ENCODE measurements around the gene ZNF492.
"Not testable (repeated sequence)": the region's sequence is repeated elsewhere in the genome, so short reads cannot be mapped to it uniquely, and the experiment has no call there.

The ZNF492 gene

GRCh38 chr19:22617614-22618320 lies 16.4 kb upstream of the ZNF492 start:
- DNase-seq: no peak

DNA sequence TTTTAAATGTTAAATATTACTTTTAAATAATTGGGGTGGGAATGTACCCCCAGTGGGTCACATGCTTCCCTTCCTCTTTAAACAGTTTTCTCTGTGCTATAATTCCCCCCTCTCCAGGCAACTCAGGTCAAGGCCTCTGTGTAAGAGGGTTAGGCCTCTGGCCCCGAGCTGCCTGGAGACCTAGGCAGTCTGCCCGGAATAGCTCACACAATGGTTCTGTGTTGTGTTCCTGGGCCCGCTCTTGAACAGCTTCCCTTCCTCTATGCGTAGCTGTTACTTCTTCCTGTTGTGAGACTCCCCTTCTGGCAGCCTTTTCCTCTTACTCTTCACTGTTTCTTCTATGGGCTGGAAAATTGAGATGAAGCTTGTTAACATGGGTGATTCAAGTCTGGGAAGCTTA lies 14.8 kb upstream of the ZNF492 start:
- no peak for DNase-seq

GRCh38 chr19:22619932-22620331 lies 14.2 kb upstream of the ZNF492 start:
- DNase-seq: no peak

- DNase-seq: no peak
Observed at GRCh38 chr19:22620401-22620800, 13.7 kb upstream of the ZNF492 start.

- DNase-seq: no peak
Observed at GRCh38 chr19:22620912-22621311, 13.2 kb upstream of the ZNF492 start.

GRCh38 chr19:22622020-22622419 lies 12.1 kb upstream of the ZNF492 start:
- DNase-seq: no peak

- no peak for DNase-seq
Observed at GRCh38 chr19:22622901-22623840, 11.0 kb upstream of the ZNF492 start.

- no peak for DNase-seq
Observed at GRCh38 chr19:22623841-22624221, 10.3 kb upstream of the ZNF492 start.

- DNase-seq: no peak
Observed at GRCh38 chr19:22625266-22626035, 8.7 kb upstream of the ZNF492 start.

- DNase-seq: no peak
Observed at GRCh38 chr19:22627526-22627925, 6.6 kb upstream of the ZNF492 start.

- no peak for DNase-seq
Observed at GRCh38 chr19:22628401-22628800, 5.7 kb upstream of the ZNF492 start.

DNA sequence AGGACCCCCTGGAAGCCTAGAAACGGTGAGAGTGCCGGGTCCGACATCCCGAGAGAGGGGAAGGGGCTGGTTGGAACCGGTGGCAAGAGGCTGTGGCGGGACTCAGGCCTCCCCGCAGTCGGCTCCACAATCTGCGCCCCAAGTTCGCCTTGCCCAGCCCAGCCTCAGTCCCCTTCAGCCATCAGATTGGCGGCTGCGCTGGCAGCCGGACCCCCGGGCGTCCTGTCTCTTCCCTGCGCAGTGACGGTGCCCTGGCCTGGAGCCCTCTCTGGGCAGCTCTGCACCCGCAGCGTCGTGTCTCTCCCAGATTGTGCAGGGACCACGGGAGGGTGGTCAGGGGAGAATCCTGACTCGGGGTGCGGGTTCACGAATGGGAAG lies 315 bp downstream of the ZNF492 start:
- DNase-seq: peak; percentile 9

DNA sequence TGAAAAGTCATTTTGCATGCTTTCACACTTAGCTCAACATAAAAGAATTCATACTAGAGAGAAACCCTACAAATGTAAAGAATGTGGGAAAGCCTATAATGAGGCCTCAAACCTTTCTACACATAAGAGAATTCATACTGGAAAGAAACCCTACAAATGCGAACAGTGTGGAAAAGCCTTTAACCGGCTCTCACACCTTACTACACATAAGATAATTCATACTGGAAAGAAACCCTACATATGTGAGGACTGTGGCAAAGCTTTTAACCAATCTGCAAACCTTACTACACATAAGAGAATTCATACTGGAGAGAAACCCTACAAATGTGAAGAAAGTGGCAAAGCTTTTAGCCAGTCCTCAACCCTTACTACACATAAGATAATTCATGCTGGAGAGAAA lies 51.4 kb downstream of the ZNF492 start:
- DNase-seq: not testable (repeated sequence)

DNA sequence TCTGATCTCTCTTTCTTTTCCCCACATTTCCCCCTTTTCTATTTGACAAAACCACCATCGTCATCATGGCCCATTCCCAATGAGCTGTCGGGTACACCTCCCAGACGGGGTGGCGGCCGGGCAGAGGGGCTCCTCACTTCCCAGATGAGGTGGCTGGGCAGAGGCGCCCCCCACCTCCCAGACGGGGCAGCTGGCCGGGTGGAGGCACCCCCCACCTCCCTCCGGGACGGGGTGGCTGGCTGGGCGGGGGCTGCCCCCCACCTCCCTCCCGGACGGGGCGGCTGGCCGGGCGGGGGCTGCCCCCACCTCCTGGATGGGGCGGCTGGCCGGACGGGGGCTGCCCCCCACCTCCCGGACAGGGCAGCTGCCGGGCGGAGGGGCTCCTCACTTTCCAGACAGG lies 68.5 kb downstream of the ZNF492 start:
- not testable (repeated sequence) for DNase-seq

- not testable (repeated sequence) for DNase-seq
Observed at GRCh38 chr19:22703096-22703495, 69.0 kb downstream of the ZNF492 start.

GRCh38 chr19:22708983-22709382 lies 74.9 kb downstream of the ZNF492 start:
- no peak for DNase-seq
